GM12878 (cell line): ENCODE measurements around the gene TMPRSS6. TPM values are rescaled to one million over a fixed set of nuclear protein-coding genes. Genes with fewer than 3 reads are reported as not detected.
A peak's percentile ranks its signal among the peaks of the same experiment; 100 is the strongest.

ENCODE experiments used
- ATAC-seq: fragments of 200-7000 bp; cut with Tn5 transposase; 3 replicates; pipeline ENCODE4 v1.9.1; 2020; ENCODE audit warnings: mild to moderate bottlenecking, moderate library complexity
- BruUV-seq: library from RNA; stranded (reverse); fragments of 400-500 nt; replicated peaks from 2 replicates; lab custom pipeline; 2021; lab: Mats Ljungman, UMichigan
- CTCF ChIA-PET: fragments of 300-600 bp; sonication (Branson Sonifier 250); formaldehyde crosslinking; extraction: SDS; loops from one replicate; lab custom pipeline; 2021; ENCODE audit warnings: inconsistent platforms; lab: Yijun Ruan, JAX
- POLR2A ChIA-PET: fragments of 350-600 bp; formaldehyde crosslinking; extraction: SDS; loops from one replicate; lab custom pipeline; 2021; ENCODE audit warnings: inconsistent platforms; lab: Charles Lee
- RAD21 ChIA-PET: fragments of 300-600 bp; sonication (Branson Sonifier 250); formaldehyde crosslinking; loops from one replicate; lab custom pipeline; 2023; ENCODE audit warnings: antibody characterized with exemption; ENCODE audit not compliant: unreplicated experiment; lab: Charles Lee
- SMC1A ChIA-PET: fragments of 300-600 bp; sonication (Branson Sonifier 250); formaldehyde crosslinking; loops from one replicate; lab custom pipeline; 2023; ENCODE audit not compliant: unreplicated experiment, uncharacterized antibody; lab: Charles Lee
- DNase-seq: peaks from one replicate; pipeline ENCODE4 v3.0.0-alpha.2; 2011; ENCODE audit warnings: low read depth, low spot score
- FAIRE-seq: peaks from 3 replicates; lab custom pipeline; 2011; peaks lifted over from hg19 to GRCh38; lab: Jason Lieb, UNC
- H2AFZ ChIP-seq: 2 replicates; pipeline ENCODE4 v1.6.0; 2011; ENCODE audit warnings: low read depth, low read length, control low read depth; ENCODE audit not compliant: control insufficient read depth
- H3K27ac ChIP-seq: 2 replicates; pipeline ENCODE4 v1.5.1; 2011; ENCODE audit warnings: control low read depth; ENCODE audit not compliant: control insufficient read depth, insufficient read depth
- H3K27me3 ChIP-seq, 2 experiments: replicated peaks in 1 of 2; 2 replicates each; pipeline versions ENCODE4 v1.6.0 to v1.6.1; 2011; ENCODE audit warnings: low read length in 1 of 2; ENCODE audit not compliant: control insufficient read depth in 2 of 2, insufficient read depth in 2 of 2
- H3K36me3 ChIP-seq, 2 experiments: 2 replicates each; pipeline ENCODE4 v1.5.1; 2011; ENCODE audit warnings: low read length in 1 of 2; ENCODE audit not compliant: control insufficient read depth in 2 of 2, insufficient read depth in 2 of 2
- H3K4me1 ChIP-seq: 2 replicates; pipeline ENCODE4 v1.6.1; 2011; ENCODE audit warnings: mild to moderate bottlenecking, low read length, moderate library complexity, mixed read lengths; ENCODE audit not compliant: control insufficient read depth, insufficient read depth
- H3K4me2 ChIP-seq: 2 replicates; pipeline ENCODE4 v1.6.0; 2011; ENCODE audit warnings: control low read depth; ENCODE audit not compliant: control insufficient read depth, insufficient read depth
- H3K4me3 ChIP-seq: fragments of 200-600 bp; sonication (generic); 2 replicates; pipeline ENCODE4 v1.5.1; 2016
- H3K79me2 ChIP-seq: 2 replicates; pipeline ENCODE4 v1.6.0; 2011; ENCODE audit warnings: low read length; ENCODE audit not compliant: control insufficient read depth, insufficient read depth
- H3K9ac ChIP-seq: 2 replicates; pipeline ENCODE4 v1.8.0; 2011; ENCODE audit warnings: low read length, control low read depth, mixed read lengths; ENCODE audit not compliant: control insufficient read depth, insufficient read depth
- H3K9me3 ChIP-seq: replicated peaks from 3 replicates; pipeline ENCODE4 v1.5.1; 2011; ENCODE audit warnings: mild to moderate bottlenecking, low read length; ENCODE audit not compliant: control insufficient read depth, insufficient read depth
- H4K20me1 ChIP-seq: 2 replicates; pipeline ENCODE4 v1.6.0; 2011; ENCODE audit not compliant: control insufficient read depth, insufficient read depth
- CBFB ChIP-seq: IDR thresholded peaks from 2 replicates; pipeline ENCODE4 v1.6.1; 2016; ENCODE audit warnings: antibody characterized with exemption, low read depth
- GATAD2B ChIP-seq: fragments of 450-650 bp; conservative IDR thresholded peaks from 2 replicates; pipeline ENCODE4 v1.6.1; 2017; ENCODE audit warnings: low read depth, mild to moderate bottlenecking, moderate library complexity
- NBN ChIP-seq: fragments of 450-650 bp; IDR thresholded peaks from 2 replicates; pipeline ENCODE4 v1.6.1; 2016
- NR2C1 ChIP-seq: fragments of 450-650 bp; IDR thresholded peaks from 2 replicates; pipeline ENCODE4 v1.6.1; 2017; ENCODE audit warnings: antibody characterized with exemption, mild to moderate bottlenecking, moderate library complexity
- SMAD1 ChIP-seq: fragments of 450-650 bp; IDR thresholded peaks from 2 replicates; pipeline ENCODE4 v1.6.1; 2018; ENCODE audit warnings: mild to moderate bottlenecking, low read depth; ENCODE audit not compliant: partially characterized antibody
- SMARCA5 ChIP-seq: fragments of 450-650 bp; IDR thresholded peaks from 2 replicates; pipeline ENCODE4 v1.6.1; 2017; ENCODE audit warnings: mild to moderate bottlenecking
- SPI1 ChIP-seq: IDR thresholded peaks from 2 replicates; pipeline ENCODE4 v1.6.1; 2011; ENCODE audit warnings: low read depth, mild to moderate bottlenecking, low read length, moderate library complexity, borderline replicate concordance; ENCODE audit not compliant: insufficient read depth
- TCF3 ChIP-seq: IDR thresholded peaks from 2 replicates; pipeline ENCODE4 v1.6.1; 2012; ENCODE audit warnings: low read depth, mild to moderate bottlenecking, low read length, borderline replicate concordance; ENCODE audit not compliant: insufficient read depth
- WGBS: methylation state at CpG from one replicate; pipeline ENCODE4 v1.1.6; 2016; ENCODE audit warnings: low lambda C conversion rate; ENCODE audit not compliant: insufficient replicate concordance, insufficient coverage; ENCODE audit errors: missing lambda C conversion rate; 5-methylcytosine and 5-hydroxymethylcytosine counted together
- in situ Hi-C: fragments of 300-500 bp; cut with MboI; formaldehyde crosslinking; loops from 9 replicates; pipeline ENCODE4 v1.14.3; 2018; ENCODE audit warnings: mixed read lengths
- intact Hi-C: fragments of 100-400 bp; cut with micrococcal nuclease; formaldehyde crosslinking; loops from one replicate; pipeline ENCODE4 v1.14.2; 2022; ENCODE audit not compliant: unreplicated experiment
- polyA plus RNA-seq, 11 experiments: library from polyadenylated mRNA; depleted of rRNA in 4 of 11; unstranded in 6 of 11; stranded (reverse) in 5 of 11; fragments of >200 nt; fragmentation: Nextera tagmentation in 4 of 11; fragmentation: Illumina TruSeq in 1 of 11; extraction: Ambion mirVana in 4 of 11; extraction: Trizol in 1 of 11; gene quantifications; 1 replicate in 1 of 11; 2 replicates in 10 of 11; pipeline versions ENCODE4 v1.2.1 to v1.2.3, GENCODE V29; 2011 to 2016; ENCODE audit warnings: inconsistent platforms in 2 of 11, missing spikeins in 2 of 11, low read depth in 1 of 11
- total RNA-seq, 4 experiments: library from RNA; depleted of rRNA in 3 of 4; stranded (reverse); fragments of >200 nt in 3 of 4; fragmentation: Illumina TruSeq in 1 of 4; extraction: Trizol in 1 of 4; gene quantifications; 2 replicates each; pipeline versions ENCODE4 v1.2.1 to v1.2.3, GENCODE V29; 2013 to 2021
- TF ChIP-seq, protein P1 (sequence below): fragments of 450-650 bp; IDR thresholded peaks from 2 replicates; pipeline ENCODE4 v1.6.1; 2017; ENCODE audit warnings: mild to moderate bottlenecking, moderate library complexity
- TF ChIP-seq, protein P2 (sequence below), 3 experiments: IDR thresholded peaks in 2 of 3; conservative IDR thresholded peaks in 1 of 3; 2 replicates each; pipeline ENCODE4 v1.5.1; 2011; ENCODE audit warnings: low read depth in 3 of 3, low read length in 3 of 3, mild to moderate bottlenecking in 3 of 3, control low read depth in 2 of 3, moderate library complexity in 2 of 3, inconsistent platforms in 1 of 3, mixed read lengths in 1 of 3; ENCODE audit not compliant: control insufficient read depth in 2 of 3, insufficient read depth in 1 of 3; ENCODE audit errors: extremely low read depth in 1 of 3
- TF ChIP-seq, protein P3 (sequence below): IDR thresholded peaks from 2 replicates; pipeline ENCODE4 v1.6.1; 2012; ENCODE audit warnings: low read length, inconsistent platforms
- TF ChIP-seq, protein P4 (sequence below): fragments of 450-650 bp; IDR thresholded peaks from 2 replicates; pipeline ENCODE4 v1.6.1; 2017; ENCODE audit warnings: low read depth, mild to moderate bottlenecking, moderate library complexity

TMPRSS6 gene
- total and polyA plus RNA-seq, 10 of the 15 experiments (the other 5 are each of a cell fraction or from before 2014, with no cell fraction given): 0.06 to 0.69 (median 0.19) TPM; not detected in 6

DNA sequence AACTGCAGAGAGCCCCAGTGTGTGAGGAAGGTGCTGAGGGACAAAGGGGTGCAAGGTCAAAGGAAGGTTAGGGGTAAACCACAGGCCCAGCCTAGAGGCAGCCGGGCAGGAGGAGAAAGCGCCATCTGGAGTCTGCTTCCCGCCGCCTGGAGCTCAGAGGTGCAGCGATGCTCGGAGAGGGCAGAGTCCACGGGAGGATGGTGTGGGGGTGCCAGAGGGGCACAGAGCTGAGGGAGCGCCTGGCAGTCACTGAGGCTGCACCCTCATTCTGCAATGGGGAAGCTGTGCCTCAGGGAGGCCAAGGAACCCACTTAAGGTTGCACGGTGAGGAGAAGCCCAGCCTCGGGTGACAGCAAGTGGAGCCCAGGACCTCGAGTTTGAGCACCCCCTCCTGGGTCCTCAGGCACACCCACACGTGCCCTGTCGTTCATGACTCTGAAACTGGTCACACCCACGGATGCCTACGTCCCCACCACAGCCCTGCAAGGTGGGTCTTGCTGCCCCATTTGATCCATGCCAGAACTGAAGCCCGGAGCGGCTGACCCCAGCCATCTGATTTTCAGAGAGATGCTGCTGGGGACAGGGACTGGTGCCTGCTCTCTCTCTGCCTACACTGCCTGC is 38.6 kb upstream of the TMPRSS6 start:
- Histone ChIP-seq H3K4me1 (peaks cover 24% of the 10 kb centered on the region), H3K9ac (peak overlapping the region; percentile 88), H2AFZ (no peak overlapping the region), H3K4me2 (peak overlapping the region; percentile 82), H3K4me3 (peak overlapping the region; percentile 99), H3K79me2 (peaks cover 62% of the 10 kb centered on the region), H3K9me3 (peaks cover 2% of the 10 kb centered on the region; the same call in 2 of the 3 replicates), H3K27me3 (no peaks in the 10 kb centered on the region), H4K20me1 (peaks cover 2% of the 10 kb centered on the region; the same call in 1 of the 2 replicates), H3K36me3 (peaks cover 2 to 10% of the 10 kb centered on the region in 2 experiments), H3K27ac (peak overlapping the region; percentile 94)
- ChIA-PET POLR2A (interaction anchor here (0.9 to 7.0 kb wide), 8 partner anchors 8 to 112 kb away, joined by 3 to 128 read pairs (median 6); partner anchors contain the start of gene RAC2), CTCF (interaction anchor here (0.5 to 7.1 kb wide), 22 partner anchors 8 to 292 kb away, joined by 3 to 116 read pairs (median 6); no protein-coding TSS in a partner anchor), SMC1A (interaction anchor here (0.6 to 12.5 kb wide), 16 partner anchors 10 to 112 kb away, joined by 3 to 203 read pairs (median 7); partner anchors contain the start of gene RAC2), RAD21 (interaction anchor here (1.0 to 7.9 kb wide), 17 partner anchors 8 to 112 kb away, joined by 3 to 158 read pairs (median 7); partner anchors contain the start of gene RAC2)
- peak; percentile 18 for ATAC-seq
- no peak for DNase-seq
- FAIRE-seq: no peak
- 6% methylated on average over 17 of the region's 17 CpGs for WGBS
- in situ Hi-C loops: no loop called here
- no TSS peak for BruUV-seq
- intact Hi-C loops: loop anchor here (5.0 to 10.0 kb wide), 2 partner anchors 47 to 71 kb away; no protein-coding TSS in a partner anchor
- TF ChIP-seq SMAD1: peak; percentile 12
- TF ChIP-seq, protein P1, sequence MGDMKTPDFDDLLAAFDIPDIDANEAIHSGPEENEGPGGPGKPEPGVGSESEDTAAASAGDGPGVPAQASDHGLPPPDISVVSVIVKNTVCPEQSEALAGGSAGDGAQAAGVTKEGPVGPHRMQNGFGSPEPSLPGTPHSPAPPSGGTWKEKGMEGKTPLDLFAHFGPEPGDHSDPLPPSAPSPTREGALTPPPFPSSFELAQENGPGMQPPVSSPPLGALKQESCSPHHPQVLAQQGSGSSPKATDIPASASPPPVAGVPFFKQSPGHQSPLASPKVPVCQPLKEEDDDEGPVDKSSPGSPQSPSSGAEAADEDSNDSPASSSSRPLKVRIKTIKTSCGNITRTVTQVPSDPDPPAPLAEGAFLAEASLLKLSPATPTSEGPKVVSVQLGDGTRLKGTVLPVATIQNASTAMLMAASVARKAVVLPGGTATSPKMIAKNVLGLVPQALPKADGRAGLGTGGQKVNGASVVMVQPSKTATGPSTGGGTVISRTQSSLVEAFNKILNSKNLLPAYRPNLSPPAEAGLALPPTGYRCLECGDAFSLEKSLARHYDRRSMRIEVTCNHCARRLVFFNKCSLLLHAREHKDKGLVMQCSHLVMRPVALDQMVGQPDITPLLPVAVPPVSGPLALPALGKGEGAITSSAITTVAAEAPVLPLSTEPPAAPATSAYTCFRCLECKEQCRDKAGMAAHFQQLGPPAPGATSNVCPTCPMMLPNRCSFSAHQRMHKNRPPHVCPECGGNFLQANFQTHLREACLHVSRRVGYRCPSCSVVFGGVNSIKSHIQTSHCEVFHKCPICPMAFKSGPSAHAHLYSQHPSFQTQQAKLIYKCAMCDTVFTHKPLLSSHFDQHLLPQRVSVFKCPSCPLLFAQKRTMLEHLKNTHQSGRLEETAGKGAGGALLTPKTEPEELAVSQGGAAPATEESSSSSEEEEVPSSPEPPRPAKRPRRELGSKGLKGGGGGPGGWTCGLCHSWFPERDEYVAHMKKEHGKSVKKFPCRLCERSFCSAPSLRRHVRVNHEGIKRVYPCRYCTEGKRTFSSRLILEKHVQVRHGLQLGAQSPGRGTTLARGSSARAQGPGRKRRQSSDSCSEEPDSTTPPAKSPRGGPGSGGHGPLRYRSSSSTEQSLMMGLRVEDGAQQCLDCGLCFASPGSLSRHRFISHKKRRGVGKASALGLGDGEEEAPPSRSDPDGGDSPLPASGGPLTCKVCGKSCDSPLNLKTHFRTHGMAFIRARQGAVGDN: peak; percentile 44; the same call in 1 of the 2 replicates
- TF ChIP-seq, protein P2, sequence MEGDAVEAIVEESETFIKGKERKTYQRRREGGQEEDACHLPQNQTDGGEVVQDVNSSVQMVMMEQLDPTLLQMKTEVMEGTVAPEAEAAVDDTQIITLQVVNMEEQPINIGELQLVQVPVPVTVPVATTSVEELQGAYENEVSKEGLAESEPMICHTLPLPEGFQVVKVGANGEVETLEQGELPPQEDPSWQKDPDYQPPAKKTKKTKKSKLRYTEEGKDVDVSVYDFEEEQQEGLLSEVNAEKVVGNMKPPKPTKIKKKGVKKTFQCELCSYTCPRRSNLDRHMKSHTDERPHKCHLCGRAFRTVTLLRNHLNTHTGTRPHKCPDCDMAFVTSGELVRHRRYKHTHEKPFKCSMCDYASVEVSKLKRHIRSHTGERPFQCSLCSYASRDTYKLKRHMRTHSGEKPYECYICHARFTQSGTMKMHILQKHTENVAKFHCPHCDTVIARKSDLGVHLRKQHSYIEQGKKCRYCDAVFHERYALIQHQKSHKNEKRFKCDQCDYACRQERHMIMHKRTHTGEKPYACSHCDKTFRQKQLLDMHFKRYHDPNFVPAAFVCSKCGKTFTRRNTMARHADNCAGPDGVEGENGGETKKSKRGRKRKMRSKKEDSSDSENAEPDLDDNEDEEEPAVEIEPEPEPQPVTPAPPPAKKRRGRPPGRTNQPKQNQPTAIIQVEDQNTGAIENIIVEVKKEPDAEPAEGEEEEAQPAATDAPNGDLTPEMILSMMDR (IDR thresholded peaks at IDR 0.05 in 2 of 3, conservative IDR thresholded peaks at IDR 0.05 in 1 of 3; ENCODE audit: control insufficient read depth in 2 of 3, extremely low read depth in 1 of 3, insufficient read depth in 1 of 3, low read depth in 3 of 3, low read length in 3 of 3): peak in 2 of 3 experiments; percentile 7 to 49; a peak in 3 of 6 replicates
- TF ChIP-seq, protein P3, sequence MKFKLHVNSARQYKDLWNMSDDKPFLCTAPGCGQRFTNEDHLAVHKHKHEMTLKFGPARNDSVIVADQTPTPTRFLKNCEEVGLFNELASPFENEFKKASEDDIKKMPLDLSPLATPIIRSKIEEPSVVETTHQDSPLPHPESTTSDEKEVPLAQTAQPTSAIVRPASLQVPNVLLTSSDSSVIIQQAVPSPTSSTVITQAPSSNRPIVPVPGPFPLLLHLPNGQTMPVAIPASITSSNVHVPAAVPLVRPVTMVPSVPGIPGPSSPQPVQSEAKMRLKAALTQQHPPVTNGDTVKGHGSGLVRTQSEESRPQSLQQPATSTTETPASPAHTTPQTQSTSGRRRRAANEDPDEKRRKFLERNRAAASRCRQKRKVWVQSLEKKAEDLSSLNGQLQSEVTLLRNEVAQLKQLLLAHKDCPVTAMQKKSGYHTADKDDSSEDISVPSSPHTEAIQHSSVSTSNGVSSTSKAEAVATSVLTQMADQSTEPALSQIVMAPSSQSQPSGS: no peak
- peak; percentile 35; the same call in 1 of the 2 replicates for TF ChIP-seq SMARCA5
- TF ChIP-seq, protein P4, sequence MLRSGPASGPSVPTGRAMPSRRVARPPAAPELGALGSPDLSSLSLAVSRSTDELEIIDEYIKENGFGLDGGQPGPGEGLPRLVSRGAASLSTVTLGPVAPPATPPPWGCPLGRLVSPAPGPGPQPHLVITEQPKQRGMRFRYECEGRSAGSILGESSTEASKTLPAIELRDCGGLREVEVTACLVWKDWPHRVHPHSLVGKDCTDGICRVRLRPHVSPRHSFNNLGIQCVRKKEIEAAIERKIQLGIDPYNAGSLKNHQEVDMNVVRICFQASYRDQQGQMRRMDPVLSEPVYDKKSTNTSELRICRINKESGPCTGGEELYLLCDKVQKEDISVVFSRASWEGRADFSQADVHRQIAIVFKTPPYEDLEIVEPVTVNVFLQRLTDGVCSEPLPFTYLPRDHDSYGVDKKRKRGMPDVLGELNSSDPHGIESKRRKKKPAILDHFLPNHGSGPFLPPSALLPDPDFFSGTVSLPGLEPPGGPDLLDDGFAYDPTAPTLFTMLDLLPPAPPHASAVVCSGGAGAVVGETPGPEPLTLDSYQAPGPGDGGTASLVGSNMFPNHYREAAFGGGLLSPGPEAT: 0 out of 2 replicates have a peak, but pooled peaks have one; percentile 11
- TF ChIP-seq NR2C1: peak; percentile 51
- TF ChIP-seq TCF3: no peak
- TF ChIP-seq CBFB: peak; percentile 45; the same call in 1 of the 2 replicates
- 0 out of 2 replicates have a peak, but pooled peaks have one; percentile 1 for TF ChIP-seq SPI1
- TF ChIP-seq GATAD2B: no peak; the same call in 1 of the 2 replicates
- TF ChIP-seq NBN: 0 out of 2 replicates have a peak, but pooled peaks have one; percentile 27
